Sigmoid colon (tissue), 4 donors: ENCODE results near the gene TMEM181.

ENCODE experiments used
- EP300 ChIP-seq, 4 donors: sonication (generic); formaldehyde crosslinking; IDR thresholded peaks; one replicate each; pipeline ENCODE4 v1.6.1; 2017; ENCODE audit warnings: antibody characterized with exemption in 4 of 4
- TF ChIP-seq, protein P1 (sequence below), 4 experiments: fragments of 450-650 bp in 3 of 4; fragments of 200-600 bp in 1 of 4; IDR thresholded peaks; one replicate each; pipeline ENCODE4 v1.5.1; 2016 to 2019; ENCODE audit warnings: antibody characterized with exemption in 4 of 4, mild to moderate bottlenecking in 3 of 4, moderate library complexity in 2 of 4

DNA sequence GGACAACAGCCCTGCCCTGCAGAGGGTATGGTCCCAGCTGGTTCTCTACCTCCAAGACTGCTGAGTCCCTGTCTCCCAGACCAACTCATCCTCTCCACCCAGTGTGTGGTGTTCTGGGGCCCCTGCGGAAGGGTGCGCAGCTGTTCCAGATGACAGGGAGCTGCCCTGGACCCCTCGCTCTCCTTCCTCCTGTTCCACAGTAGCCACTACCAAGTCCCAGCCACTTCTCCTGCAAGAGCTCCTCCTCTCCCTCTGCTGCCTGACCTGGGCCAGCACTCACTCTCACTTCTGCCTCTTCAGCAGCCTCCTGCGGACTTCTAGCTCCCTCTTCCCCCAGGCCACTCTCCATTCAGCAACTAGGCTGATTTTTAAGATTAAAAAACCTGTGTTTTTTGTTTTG lies 40.1 kb upstream of the TMEM181 start:
- TF ChIP-seq EP300 (IDR thresholded peaks at IDR 0.05): no peak
- TF ChIP-seq, protein P1, sequence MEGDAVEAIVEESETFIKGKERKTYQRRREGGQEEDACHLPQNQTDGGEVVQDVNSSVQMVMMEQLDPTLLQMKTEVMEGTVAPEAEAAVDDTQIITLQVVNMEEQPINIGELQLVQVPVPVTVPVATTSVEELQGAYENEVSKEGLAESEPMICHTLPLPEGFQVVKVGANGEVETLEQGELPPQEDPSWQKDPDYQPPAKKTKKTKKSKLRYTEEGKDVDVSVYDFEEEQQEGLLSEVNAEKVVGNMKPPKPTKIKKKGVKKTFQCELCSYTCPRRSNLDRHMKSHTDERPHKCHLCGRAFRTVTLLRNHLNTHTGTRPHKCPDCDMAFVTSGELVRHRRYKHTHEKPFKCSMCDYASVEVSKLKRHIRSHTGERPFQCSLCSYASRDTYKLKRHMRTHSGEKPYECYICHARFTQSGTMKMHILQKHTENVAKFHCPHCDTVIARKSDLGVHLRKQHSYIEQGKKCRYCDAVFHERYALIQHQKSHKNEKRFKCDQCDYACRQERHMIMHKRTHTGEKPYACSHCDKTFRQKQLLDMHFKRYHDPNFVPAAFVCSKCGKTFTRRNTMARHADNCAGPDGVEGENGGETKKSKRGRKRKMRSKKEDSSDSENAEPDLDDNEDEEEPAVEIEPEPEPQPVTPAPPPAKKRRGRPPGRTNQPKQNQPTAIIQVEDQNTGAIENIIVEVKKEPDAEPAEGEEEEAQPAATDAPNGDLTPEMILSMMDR (IDR thresholded peaks at IDR 0.05): no peak
